LoVo (cell line): ENCODE measurements around the gene HDDC2.
A peak's percentile ranks its signal among the peaks of the same experiment; 100 is the strongest.

ENCODE experiments used
- DNase-seq: peaks from one replicate; pipeline ENCODE4 v3.0.0-alpha.2; 2016; ENCODE audit warnings: low spot score

HDDC2 gene

GRCh38 chr6:125269328-125269985 is 32.3 kb downstream of the HDDC2 start:
- no peak for DNase-seq

- no peak for DNase-seq
These were observed 33.0 kb downstream of the HDDC2 start for GRCh38 chr6:125268765-125269164.

- DNase-seq: no peak
These were observed 33.8 kb downstream of the HDDC2 start for GRCh38 chr6:125267806-125268523.

- no peak for DNase-seq
These were observed 37.3 kb downstream of the HDDC2 start for GRCh38 chr6:125264476-125264875.

GRCh38 chr6:125262016-125263013 is 39.5 kb downstream of the HDDC2 start:
- DNase-seq: no peak

- no peak for DNase-seq
These were observed 42.4 kb downstream of the HDDC2 start for GRCh38 chr6:125259354-125259736.

- DNase-seq: no peak
These were observed 43.0 kb downstream of the HDDC2 start for GRCh38 chr6:125258651-125259353.

- no peak for DNase-seq
These were observed 44.4 kb downstream of the HDDC2 start for GRCh38 chr6:125257351-125257750.

- no peak for DNase-seq
These were observed 46.6 kb downstream of the HDDC2 start for GRCh38 chr6:125255201-125255600.

- no peak for DNase-seq
These were observed 47.4 kb downstream of the HDDC2 start for GRCh38 chr6:125254321-125254720.

GRCh38 chr6:125253881-125254280 is 47.9 kb downstream of the HDDC2 start:
- DNase-seq: no peak

- no peak for DNase-seq
These were observed 48.9 kb downstream of the HDDC2 start for GRCh38 chr6:125252891-125253290.

- no peak for DNase-seq
These were observed 50.1 kb downstream of the HDDC2 start for GRCh38 chr6:125251516-125252220.

GRCh38 chr6:125250511-125250910 is 51.3 kb downstream of the HDDC2 start:
- DNase-seq: no peak

- DNase-seq: no peak
These were observed 53.6 kb downstream of the HDDC2 start for GRCh38 chr6:125248136-125248535.

GRCh38 chr6:125246566-125246965 is 55.2 kb downstream of the HDDC2 start:
- DNase-seq: no peak

GRCh38 chr6:125245523-125246264 is 56.1 kb downstream of the HDDC2 start:
- peak; percentile 77 for DNase-seq

- no peak for DNase-seq
These were observed 56.7 kb downstream of the HDDC2 start for GRCh38 chr6:125245109-125245508.

GRCh38 chr6:125237764-125238163 is 64.0 kb downstream of the HDDC2 start:
- DNase-seq: no peak

GRCh38 chr6:125236536-125237327 is 65.0 kb downstream of the HDDC2 start:
- DNase-seq: peak; percentile 47
